ENCODE measurements around the gene LRRIQ1. TPM values are rescaled to one million over a fixed set of nuclear protein-coding genes. Genes with fewer than 3 reads are reported as not detected.

LRRIQ1 gene
- total RNA-seq, 4 donors from 2014 or later, result 1.6 to 5.4 (median 3.4) TPM

DNA sequence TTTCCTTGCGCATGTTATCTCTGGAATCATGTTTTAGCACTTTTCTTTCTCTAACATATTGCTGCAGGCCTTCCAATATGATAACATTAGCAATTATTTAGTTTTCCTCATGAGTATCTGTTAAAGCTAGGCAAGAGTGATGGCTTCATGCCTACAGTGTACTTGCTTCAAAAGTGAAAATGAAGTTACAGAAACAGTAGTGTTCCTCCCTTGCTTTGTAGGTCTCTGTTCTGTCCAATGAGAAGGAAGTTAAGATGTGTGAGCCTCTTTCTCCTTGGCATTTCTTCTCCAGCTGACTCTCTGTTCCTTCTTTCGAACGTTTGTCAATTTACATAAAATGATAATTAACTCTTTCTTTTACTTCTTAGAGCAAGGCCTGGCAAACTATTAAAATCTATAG is 22.2 kb downstream of the LRRIQ1 start:
- TF ChIP-seq POLR2A (IDR thresholded peaks at IDR 0.05), result no peak
- no peak for TF ChIP-seq EP300 (IDR thresholded peaks at IDR 0.05)
- TF ChIP-seq, protein P1, sequence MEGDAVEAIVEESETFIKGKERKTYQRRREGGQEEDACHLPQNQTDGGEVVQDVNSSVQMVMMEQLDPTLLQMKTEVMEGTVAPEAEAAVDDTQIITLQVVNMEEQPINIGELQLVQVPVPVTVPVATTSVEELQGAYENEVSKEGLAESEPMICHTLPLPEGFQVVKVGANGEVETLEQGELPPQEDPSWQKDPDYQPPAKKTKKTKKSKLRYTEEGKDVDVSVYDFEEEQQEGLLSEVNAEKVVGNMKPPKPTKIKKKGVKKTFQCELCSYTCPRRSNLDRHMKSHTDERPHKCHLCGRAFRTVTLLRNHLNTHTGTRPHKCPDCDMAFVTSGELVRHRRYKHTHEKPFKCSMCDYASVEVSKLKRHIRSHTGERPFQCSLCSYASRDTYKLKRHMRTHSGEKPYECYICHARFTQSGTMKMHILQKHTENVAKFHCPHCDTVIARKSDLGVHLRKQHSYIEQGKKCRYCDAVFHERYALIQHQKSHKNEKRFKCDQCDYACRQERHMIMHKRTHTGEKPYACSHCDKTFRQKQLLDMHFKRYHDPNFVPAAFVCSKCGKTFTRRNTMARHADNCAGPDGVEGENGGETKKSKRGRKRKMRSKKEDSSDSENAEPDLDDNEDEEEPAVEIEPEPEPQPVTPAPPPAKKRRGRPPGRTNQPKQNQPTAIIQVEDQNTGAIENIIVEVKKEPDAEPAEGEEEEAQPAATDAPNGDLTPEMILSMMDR (IDR thresholded peaks at IDR 0.05), result no peak
- 49 to 52% methylated on average over 3 of the region's 3 CpGs for WGBS, 2 donors

GRCh38 chr12:85059594-85059993 is 23.4 kb downstream of the LRRIQ1 start:
- 68 to 74% methylated on average over 6 of the region's 6 CpGs for WGBS, 2 donors
- no peaks in the 10 kb centered on the region for H3K9me3 ChIP-seq
- H3K36me3 ChIP-seq, result no peaks in the 10 kb centered on the region
- no peak overlapping the region for H3K4me3 ChIP-seq
- H3K27ac ChIP-seq, result no peak overlapping the region
- H3K27me3 ChIP-seq, result no peaks in the 10 kb centered on the region
- DNase-seq (ENCODE audit: low spot score in 2 of 2), result no peak
- no peaks in the 10 kb centered on the region for H3K4me1 ChIP-seq
- no peak for TF ChIP-seq POLR2A (IDR thresholded peaks at IDR 0.05)
- TF ChIP-seq, protein P1 (IDR thresholded peaks at IDR 0.05), result no peak
- no peak for TF ChIP-seq EP300 (IDR thresholded peaks at IDR 0.05)

More for the DNA sequence above, 22.2 kb downstream of the LRRIQ1 start:
- no peaks in the 10 kb centered on the region for H3K9me3 ChIP-seq
- H3K27ac ChIP-seq, result no peak overlapping the region
- no peak for DNase-seq (ENCODE audit: low spot score in 2 of 2)
- H3K27me3 ChIP-seq, result no peaks in the 10 kb centered on the region
- no peak overlapping the region for H3K4me3 ChIP-seq
- H3K36me3 ChIP-seq, result no peaks in the 10 kb centered on the region
- H3K4me1 ChIP-seq, result no peaks in the 10 kb centered on the region

DNA sequence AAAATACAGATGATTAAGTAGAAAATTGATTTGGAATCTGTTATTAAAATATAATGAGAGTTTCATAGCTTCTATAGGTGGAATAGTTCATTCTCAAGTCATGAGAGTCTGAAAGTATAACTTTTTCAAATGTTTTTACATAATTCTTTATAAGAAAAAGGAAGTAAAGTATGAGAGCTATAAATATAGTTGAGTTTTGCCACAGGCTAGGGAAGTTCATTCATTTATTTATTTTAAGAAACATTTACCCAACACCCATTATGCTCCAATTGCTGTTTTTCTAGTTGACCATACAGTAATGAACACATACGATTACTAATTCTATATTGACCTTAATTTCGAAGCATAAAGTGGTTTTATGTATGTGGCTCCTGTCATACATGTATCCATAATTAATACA is 24.8 kb downstream of the LRRIQ1 start:
- no peaks in the 10 kb centered on the region for H3K36me3 ChIP-seq

DNA sequence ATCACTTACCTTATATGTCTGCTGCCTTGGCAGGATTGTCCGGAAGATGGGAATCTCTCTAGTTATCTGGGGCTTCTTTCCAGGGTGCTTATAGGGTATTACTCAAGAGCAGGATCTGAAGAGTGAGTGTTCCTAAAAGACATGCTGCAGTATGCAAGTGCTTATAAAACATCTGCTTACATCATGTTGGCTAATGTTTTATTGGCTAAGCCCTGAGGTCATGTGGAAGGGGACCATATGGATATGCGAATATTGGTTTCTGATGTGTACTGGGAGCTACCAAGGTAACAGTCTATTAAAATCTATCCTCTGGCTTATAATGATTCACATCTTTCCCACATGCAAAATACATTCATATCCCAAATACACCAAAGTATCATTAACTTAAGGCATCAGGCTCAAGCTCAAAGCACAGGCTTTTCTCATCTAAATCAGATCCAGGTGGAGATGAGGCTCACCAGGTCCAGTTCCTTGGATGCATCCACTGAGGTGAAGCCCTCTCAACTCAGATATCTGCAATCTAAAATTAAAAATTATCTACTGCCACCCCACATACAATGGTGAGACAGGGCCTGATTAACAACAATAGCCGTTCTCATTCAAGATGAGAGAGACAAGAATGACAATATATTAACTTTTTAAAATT is 29.8 kb downstream of the LRRIQ1 start:
- Histone ChIP-seq H3K36me3 (no peaks in the 10 kb centered on the region), H3K27ac (no peak overlapping the region), H3K9me3 (no peaks in the 10 kb centered on the region), H3K27me3 (no peaks in the 10 kb centered on the region), H3K4me1 (no peaks in the 10 kb centered on the region), H3K4me3 (no peak overlapping the region)
- 76% methylated on average over 3 of the region's 3 CpGs for WGBS, 2 donors
- TF ChIP-seq POLR2A (IDR thresholded peaks at IDR 0.05) (no peak), EP300 (IDR thresholded peaks at IDR 0.05) (no peak)
- TF ChIP-seq, protein P1 (IDR thresholded peaks at IDR 0.05), result no peak
- DNase-seq (ENCODE audit: low spot score in 2 of 2), result no peak

More for the DNA sequence above, 24.8 kb downstream of the LRRIQ1 start:
- H3K9me3 ChIP-seq, result no peaks in the 10 kb centered on the region
- no peaks in the 10 kb centered on the region for H3K4me1 ChIP-seq
- no peaks in the 10 kb centered on the region for H3K27me3 ChIP-seq
- 67 to 74% methylated on average over 2 of the region's 2 CpGs for WGBS, 2 donors
- TF ChIP-seq EP300 (IDR thresholded peaks at IDR 0.05) (no peak), POLR2A (IDR thresholded peaks at IDR 0.05) (no peak)
- TF ChIP-seq, protein P1 (IDR thresholded peaks at IDR 0.05), result no peak
- H3K4me3 ChIP-seq, result no peak overlapping the region
- no peak for DNase-seq (ENCODE audit: low spot score in 2 of 2)
- H3K27ac ChIP-seq, result no peak overlapping the region

DNA sequence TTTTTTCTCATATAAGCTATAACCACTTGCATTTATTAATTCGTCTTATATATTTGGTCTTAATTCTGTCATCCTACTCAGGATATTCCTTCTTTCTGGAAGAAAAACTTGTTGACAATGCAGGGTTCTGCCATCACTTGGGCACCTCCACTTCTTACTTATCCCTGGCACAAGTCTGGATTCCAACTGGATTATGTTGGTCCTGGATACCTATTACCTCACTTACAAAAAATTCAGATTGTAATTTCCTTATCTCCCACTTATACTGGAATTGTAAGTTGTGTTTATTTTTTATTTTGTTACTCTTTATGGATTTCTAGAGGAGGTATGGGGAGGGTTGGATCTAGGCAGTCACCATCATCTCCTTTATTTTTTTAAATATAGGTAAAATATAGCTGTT is 36.7 kb downstream of the LRRIQ1 start:
- TF ChIP-seq, protein P1 (IDR thresholded peaks at IDR 0.05), result no peak
- no peak for TF ChIP-seq EP300 (IDR thresholded peaks at IDR 0.05)
- TF ChIP-seq POLR2A (IDR thresholded peaks at IDR 0.05), result no peak
- Histone ChIP-seq H3K4me3 (no peak overlapping the region), H3K27me3 (no peaks in the 10 kb centered on the region), H3K9me3 (no peaks in the 10 kb centered on the region), H3K36me3 (no peaks in the 10 kb centered on the region), H3K27ac (no peak overlapping the region), H3K4me1 (no peaks in the 10 kb centered on the region)
- DNase-seq (ENCODE audit: low spot score in 2 of 2), result no peak
- WGBS, 2 donors, result 77 to 97% methylated on average over 1 of the region's 1 CpG
